Retina (tissue), 1 donor: ENCODE measurements around the gene RAE1.

Experiments used
- DNase-seq: peaks from one replicate; pipeline ENCODE4 v3.0.0-alpha.2; 2016

Gene RAE1

DNA sequence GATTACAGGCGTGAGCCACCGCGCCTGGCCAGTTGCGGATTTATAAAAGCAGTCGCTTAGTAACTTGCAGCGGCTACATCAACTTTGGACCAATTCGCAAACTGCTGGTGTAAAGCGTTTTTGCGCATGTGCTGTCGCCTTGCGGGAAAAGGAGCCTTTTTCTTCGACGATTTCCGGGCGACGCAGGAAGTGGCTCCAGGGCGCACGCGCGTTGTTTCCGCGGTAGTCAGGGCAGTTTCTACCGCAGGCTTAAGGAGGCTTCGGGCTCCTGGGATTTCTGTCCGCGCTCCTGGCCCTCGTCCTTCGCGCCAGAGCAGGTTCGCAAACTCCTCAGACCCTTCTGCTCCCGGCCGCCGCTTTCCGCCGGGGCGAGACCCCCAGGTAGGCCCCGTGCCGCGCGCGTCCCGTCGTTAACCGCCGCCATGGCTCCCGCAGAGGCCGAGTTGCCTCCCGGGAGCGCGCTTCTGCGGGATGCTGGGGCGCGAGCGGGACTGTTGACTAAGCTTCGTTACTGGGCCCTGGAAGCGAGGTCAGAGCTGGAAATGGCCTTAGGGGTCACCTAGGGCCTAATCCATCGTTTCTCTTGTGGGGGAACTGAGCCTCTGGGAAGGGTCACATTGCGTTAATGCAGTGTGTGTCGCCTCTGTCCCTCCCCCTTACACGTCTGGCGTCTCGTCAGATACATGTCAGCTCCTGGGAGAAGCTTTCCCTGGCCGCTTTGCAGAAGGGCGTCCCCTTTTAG, at the start of gene RAE1:
Gene RAE1 (plus strand): TSS at position 214 of the 742 bp plus-strand sequence. CDS start 2,784 bp downstream, outside the sequence.
- DNase-seq = peak; percentile 94

- no peak for DNase-seq
These were observed 44.3 kb upstream of the RAE1 start for GRCh38 chr20:57306747-57307146.

GRCh38 chr20:57308451-57309271, 42.4 kb upstream of the RAE1 start:
- DNase-seq = no peak

GRCh38 chr20:57309544-57310115, 41.4 kb upstream of the RAE1 start:
- no peak for DNase-seq

- no peak for DNase-seq
These were observed 40.1 kb upstream of the RAE1 start for GRCh38 chr20:57310821-57311514.

- no peak for DNase-seq
These were observed 38.9 kb upstream of the RAE1 start for GRCh38 chr20:57312138-57312537.

DNA sequence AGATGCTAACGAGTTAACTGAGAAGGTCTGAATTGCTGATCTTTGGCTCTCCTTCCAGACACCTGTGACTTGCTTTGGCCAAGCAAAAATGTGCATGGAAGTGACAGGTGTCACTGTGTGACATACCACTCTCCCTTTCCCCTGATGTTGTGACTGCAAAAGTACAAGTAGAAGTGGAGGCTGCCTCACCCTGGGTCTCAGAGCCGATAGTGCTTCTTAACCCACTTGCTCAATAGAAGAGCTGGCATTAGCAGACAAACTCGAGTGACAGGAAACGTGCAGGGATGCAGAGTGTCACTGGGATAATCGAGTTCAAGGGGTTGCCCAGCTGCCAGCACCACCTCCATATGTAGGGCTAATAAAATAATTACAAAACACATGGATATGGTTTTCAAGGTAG, 37.8 kb upstream of the RAE1 start:
- no peak for DNase-seq

GRCh38 chr20:57313951-57314350, 37.1 kb upstream of the RAE1 start:
- DNase-seq = no peak

DNA sequence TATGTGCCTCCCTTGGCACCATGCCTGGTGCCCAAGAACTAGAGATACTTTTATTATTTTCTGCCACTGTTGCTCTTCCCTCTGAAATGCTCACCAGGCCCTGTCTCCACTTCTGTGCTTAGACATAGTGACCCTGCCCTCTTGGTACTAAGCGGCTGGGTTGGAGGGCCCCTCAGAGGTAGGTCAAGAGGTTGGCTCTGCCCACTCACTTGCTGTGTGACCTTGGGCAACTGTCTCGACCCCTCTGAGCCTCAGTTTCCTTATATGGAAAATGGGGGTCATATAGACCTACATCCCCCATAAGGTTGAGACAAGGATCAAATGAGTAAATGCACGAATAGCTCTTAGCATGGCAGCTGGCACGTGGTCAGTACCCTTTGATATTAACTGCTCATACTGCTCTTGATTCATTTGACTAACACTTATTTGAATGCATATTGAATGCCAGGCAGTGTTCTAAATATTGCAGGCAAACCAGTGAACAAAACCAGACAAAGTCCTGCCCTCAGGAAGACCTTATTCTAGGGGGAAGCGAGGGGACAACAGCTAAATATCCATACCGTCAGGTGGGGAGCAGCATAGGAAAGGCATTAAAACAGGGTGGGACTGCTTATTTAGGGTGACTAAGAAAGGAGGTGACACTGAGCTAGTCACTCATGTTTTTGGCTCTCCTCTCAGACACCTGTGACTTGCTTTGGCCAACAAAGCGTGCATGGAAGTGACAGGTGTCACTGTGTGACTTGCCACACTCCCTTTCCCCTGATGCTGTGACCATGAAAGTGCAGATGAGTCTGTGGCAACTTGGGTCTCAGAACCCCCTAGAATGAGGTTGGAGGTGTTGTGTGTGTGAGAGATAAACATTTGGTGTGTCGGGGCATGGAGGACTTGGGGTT, 35.7 kb upstream of the RAE1 start:
- no peak for DNase-seq

GRCh38 chr20:57315976-57316480, 35.0 kb upstream of the RAE1 start:
- no peak for DNase-seq

GRCh38 chr20:57316795-57317201, 34.3 kb upstream of the RAE1 start:
- no peak for DNase-seq

- no peak for DNase-seq
These were observed 33.7 kb upstream of the RAE1 start for GRCh38 chr20:57317316-57317788.

GRCh38 chr20:57317789-57318371, 33.2 kb upstream of the RAE1 start:
- no peak for DNase-seq

GRCh38 chr20:57319584-57319983, 31.5 kb upstream of the RAE1 start:
- no peak for DNase-seq

DNA sequence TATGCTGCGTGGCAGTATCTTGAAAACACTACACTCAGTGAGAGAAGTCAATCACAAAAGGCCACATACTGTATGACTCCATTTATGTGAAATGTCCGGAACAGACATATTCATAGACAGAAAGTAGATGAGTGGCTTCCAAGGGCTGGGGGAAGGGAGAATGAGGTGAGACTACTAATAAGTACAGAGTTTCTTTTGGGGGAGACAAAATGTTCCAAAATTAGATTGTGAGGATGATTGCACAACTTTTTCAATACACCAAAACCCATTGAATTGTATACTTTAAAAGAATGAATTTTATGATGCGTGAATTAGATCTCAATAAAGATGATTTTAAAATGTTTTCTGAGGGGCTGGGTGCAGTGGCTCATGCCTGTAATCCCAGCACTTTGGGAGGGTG, 30.7 kb upstream of the RAE1 start:
- no peak for DNase-seq

- no peak for DNase-seq
These were observed 29.9 kb upstream of the RAE1 start for GRCh38 chr20:57321142-57321541.

DNA sequence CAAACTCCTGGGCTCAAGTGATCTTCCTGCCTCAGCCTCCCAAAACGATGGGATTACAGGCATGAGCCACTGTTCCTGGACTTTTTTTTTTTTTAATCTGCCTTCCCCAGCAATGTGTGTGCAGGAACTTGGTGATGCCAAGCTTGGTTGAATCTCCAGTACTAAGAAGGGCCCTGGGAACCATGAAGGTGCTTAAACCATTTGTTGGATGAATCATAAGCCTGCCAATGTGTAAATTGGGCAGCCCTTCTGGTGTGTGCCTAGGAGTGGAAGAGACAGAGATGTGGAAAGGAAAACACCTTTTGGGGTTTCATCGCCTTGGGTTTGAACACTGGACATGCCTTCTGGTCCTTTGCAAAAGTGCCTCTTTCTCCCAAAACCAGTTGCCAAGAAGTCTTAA, 28.6 kb upstream of the RAE1 start:
- DNase-seq = no peak

DNA sequence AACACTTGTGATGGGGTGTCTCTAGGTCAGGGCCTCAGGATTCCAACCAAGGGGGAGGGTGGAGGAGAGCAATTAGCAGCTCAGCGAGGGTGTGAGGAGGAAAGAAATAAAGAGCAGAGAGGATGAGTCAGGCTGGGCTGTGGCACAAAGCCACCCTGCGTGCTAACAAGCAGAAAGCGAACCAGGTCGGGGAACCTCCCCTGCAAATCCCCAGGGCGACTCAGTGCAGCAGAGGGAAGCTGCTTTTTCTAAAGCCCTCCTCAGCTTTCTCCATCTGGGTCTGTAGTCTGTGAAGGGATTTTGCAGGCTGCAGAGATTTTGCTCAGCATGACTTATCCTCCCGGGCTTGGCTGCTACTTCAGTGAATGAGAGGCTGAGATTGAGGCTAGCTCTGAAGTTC, 28.0 kb upstream of the RAE1 start:
- DNase-seq = peak; percentile 49

DNA sequence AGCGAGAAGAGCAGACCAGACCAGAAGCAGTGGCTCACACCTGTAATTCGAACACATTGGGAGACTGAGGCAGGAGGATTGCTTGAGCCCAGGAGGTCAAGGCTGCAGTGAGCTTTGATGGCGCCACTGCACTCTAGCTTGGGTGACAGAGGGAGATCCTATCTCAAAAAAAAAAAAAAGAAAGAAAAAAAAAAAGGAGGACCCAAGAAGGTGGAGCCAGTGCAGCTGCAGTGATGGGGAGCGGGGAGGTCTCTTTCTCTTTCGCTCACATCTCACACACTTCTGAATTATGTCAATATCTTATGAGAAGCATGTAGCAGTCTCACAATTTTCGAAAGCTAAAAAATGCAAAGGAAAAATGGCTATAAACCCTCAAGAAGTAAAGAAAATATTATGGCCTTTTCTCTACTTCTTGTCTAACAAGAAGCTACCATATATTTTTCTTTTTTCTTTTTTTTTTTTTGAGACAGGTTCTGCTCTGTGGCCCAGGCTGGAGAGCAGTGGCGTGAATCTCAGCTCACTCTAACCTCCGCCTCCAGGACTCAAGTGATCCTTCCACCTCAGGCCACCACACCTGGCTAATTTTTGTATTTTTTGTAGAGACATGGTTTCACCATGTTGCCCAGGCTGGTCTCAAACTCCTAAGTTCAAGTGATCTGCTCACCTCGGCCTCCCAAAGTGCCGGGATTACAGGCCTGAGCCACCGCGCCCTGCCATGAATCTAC, 25.3 kb upstream of the RAE1 start:
- DNase-seq = no peak

GRCh38 chr20:57326667-57327455, 24.2 kb upstream of the RAE1 start:
- no peak for DNase-seq
